Stimulated activated CD4-positive, alpha-beta T cell treated with anti-CD3 and anti-CD28 coated beads, Interleukin-1b, Interleukin-23, amount 100 ng/mL, for 48 hours (primary cell): ENCODE results near the gene SERPINC1.
A peak's percentile ranks its signal among the peaks of the same experiment; 100 is the strongest.
"Not testable (repeated sequence)": the region's sequence is repeated elsewhere in the genome, so short reads cannot be mapped to it uniquely, and the experiment has no call there.

Experiments used
- DNase-seq: peaks from one replicate; pipeline ENCODE4 v3.0.0-alpha.2; 2020

SERPINC1 gene

DNA sequence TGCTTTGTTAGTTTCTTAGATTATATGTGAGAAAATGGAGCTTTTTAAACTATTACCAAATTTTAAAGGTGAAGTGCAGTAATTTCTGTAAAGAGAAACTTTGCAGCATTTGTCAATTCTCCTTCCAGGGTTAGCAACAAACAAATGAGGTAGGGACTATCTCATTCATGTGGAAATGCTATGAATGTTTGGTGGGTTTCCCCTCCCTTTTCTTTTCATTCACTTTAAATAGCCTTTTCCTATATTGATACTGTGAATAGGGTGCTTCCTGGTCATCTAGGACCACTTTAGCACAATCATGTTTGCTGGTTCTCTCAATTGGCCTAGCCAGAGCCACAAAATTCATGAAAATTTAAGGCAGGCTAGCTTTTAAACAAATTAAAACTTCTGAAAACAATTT lies 28.4 kb downstream of the SERPINC1 start:
- no peak for DNase-seq

DNA sequence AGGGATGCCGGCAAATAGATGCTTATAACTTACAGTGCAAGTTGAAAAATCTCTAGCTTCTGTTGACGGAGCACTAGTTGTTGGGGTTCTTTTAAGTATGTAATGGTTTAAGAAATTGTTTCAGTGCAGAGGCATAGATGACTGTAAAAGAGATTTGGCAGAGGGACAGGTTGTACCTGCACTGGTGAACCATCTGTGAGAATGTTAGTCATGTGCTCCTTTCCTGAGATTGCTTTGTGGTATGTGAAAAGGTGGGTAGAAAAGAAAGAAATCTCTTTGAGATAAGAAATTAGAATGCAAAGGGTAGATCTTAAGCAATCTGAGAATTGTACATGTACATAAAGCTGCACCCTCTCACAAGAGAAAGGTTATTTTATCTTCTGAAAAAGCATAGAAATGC lies 29.5 kb downstream of the SERPINC1 start:
- DNase-seq: no peak

DNA sequence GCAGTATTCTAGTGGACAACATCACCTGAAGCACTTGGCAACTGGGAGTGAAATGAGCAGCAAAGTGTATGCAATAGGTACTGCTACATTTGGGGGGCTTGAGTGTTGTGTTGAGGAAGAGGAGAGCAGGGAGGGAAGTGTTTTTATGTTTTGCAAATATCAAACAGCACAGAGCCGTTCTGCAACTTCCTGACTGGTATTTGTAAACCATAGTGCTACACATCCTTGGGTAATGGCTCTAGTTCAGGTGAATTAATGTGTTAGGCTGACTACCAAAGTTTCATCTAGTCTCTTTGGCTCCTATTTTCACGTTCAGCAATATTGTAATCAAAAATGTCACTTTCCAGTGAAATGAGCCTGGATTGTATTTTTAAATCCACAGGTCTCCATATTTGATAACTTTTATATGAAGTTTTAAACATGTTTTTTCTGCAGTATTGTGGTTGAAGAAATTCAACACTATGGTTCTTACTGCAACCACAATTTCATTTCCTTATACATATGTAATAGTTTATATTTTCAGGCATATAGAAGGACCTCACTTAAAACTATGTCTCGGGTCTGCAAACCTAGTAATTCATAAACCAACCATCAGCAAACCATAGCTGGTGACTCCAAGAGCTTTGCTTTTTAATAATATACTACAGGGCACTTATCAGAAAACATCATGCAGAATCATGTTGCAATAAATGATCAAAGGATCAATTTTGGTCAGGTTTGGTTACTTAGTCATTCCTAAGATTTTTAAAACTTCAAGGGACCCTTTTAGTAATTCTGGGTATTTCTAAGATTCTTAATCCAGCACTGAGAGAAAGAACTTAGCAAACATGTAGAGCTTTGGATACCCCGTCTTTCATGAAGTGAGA lies 30.1 kb downstream of the SERPINC1 start:
- no peak for DNase-seq

- DNase-seq: no peak
Observed at GRCh38 chr1:173884701-173885100, 32.4 kb downstream of the SERPINC1 start.

GRCh38 chr1:173881117-173881516 lies 36.0 kb downstream of the SERPINC1 start:
- DNase-seq: not testable (repeated sequence)

GRCh38 chr1:173878251-173878650 lies 38.9 kb downstream of the SERPINC1 start:
- no peak for DNase-seq

DNA sequence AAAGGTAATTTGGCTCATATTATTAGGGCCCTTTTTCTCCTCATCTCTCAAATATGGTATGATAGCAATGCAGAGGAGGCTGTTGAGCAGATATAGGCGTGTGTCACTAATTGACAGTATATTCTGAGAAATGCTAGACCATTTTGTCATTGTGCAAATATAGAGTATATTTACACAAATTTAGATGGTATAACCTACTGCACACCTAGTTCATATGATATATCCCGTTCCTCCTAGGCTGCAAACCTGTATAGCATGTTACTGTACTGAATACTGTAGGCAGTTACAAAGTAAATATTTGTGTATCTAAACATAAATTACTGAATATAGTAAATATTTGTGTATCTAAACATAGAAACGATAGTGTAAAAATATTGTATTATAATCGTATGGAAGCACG lies 40.4 kb downstream of the SERPINC1 start:
- DNase-seq: no peak

GRCh38 chr1:173871500-173871899 lies 45.6 kb downstream of the SERPINC1 start:
- DNase-seq: no peak

- no peak for DNase-seq
Observed at GRCh38 chr1:173871091-173871490, 46.0 kb downstream of the SERPINC1 start.

GRCh38 chr1:173870252-173871075 lies 46.7 kb downstream of the SERPINC1 start:
- peak; percentile 36 for DNase-seq

DNA sequence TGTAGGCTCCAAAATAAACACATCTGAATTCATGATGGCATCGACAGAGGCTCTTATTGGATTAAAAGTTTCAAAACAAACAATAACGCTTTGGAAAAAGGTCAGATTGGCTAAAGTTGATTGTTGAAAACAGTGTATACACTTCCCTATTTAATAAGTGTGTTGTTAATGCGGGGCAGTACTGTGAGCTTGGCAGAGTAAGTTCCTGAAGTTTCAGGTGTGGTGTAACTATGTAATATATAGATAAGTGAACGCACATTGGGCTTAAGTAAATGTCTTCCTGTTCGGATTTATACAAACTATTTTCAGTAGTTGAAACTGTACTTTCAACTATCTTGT lies 48.1 kb downstream of the SERPINC1 start:
- no peak for DNase-seq

DNA sequence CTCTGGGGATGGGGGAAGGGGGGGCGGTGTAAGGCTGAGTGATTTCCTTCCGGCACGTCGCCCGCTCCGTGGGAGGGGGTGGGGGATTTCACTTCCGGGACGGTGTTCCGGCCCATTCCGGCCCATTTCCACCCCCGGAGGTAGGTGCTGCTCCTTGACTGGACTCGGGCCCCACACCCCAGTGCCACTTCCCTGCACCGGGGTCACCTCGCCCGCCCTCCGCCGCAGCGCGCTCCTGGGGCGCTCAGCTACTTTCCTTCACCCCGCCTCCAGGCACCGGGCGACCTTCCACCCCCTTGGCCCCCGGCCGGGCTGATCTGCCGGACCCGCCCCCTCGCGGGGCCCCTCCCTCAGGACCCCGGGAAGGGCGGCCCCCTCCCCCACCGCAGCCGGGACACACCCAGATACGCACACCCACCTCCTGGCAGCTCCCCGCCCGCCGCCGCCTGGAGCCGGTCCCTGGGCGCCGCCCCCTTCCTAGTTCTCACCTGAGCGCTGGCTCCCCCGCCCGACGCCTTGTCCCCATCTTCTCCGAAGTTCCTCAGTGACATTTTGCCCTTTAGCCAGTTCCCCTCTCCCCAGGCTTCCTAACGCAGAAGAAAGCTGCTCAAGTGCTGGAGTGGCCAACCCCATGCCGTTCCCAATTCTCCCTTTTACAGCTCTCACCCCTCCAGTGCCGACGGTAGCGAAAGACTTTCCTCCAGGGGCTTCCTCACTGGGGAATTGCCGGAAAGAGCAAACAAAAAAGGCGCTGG lies 48.7 kb downstream of the SERPINC1 start, which contains the start of gene ZBTB37:
Gene ZBTB37, plus strand, starts transcription at position 115 of the 755 bp plus-strand sequence. CDS start 1,846 bp downstream, outside the sequence.
- peak; percentile 95 for DNase-seq

DNA sequence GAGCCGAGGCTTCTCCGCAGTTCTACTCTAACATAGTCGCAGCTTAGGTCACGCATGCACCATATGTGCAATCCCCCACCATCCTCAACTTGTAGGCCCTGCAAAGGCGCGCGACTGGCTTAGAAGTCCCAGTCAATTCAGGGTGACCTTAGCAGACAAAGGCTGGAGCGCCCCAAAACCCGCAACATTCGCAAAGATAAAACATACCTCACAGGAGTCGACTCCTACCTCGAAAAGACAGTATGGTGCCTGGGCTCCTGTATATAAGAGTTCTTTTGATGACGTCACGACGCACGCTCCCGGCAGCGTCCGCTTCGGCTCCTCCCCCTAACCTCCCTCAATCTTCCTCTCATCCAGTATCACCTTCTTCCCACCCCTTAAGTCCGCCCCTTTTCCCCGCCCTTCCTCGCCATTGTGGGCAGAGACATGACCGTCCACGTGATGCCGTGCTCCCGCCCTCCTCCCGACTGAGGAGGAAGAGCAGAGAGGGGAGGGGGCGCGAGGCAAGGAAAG lies 49.3 kb downstream of the SERPINC1 start, which contains the start of gene GAS5:
Gene GAS5, minus strand, starts transcription at position 237 of the 513 bp plus-strand sequence.
- DNase-seq: peak; percentile 100

DNA sequence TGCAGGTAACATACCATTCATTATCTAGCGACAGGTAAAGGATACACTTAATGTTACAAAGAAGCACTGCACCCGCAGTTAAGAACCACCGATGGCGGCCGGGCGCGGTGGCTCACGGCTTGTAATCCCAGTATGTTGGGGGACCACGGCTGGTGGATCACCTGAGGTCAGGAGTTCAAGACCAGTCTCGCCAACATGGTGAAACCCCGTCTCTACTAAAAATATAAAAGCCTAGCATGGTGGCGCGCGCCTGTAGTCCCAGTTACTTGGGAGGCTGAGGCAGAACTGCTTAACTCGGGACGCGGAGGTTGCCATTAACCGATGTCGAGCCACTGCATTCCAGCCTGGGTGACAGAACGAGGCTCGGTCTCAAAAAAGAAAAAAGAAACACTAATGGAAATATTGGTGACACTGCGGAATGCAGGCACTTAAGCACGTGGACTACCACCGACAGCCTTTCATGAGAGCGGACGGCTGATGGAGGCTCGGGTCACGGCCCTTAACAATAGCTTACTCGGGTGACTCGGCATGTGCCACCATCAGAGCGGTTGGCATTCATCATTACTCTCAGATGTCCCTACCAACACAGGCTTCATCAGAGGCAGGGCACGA lies 49.9 kb downstream of the SERPINC1 start:
- peak; percentile 44 for DNase-seq

DNA sequence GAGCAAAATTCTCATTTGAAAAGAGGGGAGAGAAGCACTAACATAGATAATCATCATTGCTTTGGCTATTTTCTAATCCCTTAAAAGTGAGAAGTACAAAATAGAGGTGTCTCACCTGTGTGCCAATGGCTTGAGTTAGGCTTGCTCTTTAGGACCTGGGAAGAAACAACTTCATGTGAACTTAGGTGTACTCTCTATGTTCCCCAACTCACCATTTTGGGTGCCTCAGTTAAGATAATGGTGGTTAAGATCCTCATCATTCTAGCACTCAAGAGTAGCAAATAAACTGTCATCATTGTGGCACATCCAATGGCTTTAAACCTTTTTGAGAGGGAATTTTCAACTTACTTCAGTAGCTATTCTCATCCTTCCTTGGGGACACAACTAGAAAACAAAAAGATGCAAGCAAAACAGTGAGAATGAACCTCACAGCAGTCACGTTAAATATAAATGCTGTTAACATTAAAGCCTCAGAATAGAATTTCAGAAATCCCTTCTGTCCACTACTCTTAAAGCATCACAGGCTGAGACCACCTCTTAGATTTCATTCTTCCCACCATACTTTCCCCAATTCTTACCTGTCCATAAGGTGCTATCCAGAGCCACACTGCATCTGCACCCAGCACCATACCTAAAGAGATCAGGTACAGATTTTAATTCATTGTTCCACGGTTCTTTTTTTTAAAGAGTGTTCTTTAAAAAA lies 50.6 kb downstream of the SERPINC1 start:
- no peak for DNase-seq

DNA sequence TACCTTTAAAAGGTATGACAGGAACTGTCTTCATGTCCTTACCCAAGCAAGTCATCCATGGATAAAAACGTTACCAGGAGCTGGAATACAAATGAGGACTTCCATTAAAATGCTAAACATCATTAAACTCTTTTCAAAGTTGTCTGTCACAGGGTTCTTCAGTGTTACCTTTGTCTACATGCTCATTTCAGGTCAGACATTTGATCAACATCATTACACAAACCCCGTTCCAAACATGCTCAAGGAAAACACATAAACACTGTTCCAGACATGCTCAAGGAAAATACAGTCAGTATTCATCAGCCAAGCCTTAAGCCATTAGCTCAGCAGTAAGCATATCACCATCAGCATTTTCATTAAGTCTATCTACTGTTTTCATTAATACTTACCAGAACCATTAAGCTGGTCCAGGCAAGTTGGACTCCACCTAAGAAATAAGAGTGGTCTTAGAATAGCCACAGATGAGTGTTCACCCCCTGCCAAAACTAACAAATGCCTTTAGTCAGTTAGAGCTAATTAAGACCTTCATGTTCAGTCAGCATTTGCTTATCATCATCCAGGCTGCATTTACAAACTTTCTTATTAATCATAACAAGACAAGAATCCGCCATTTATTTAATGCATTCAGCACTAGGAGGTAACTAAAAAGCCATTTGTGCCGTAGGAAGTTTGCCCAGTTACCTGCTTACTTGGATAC lies 51.5 kb downstream of the SERPINC1 start:
- DNase-seq: no peak

DNA sequence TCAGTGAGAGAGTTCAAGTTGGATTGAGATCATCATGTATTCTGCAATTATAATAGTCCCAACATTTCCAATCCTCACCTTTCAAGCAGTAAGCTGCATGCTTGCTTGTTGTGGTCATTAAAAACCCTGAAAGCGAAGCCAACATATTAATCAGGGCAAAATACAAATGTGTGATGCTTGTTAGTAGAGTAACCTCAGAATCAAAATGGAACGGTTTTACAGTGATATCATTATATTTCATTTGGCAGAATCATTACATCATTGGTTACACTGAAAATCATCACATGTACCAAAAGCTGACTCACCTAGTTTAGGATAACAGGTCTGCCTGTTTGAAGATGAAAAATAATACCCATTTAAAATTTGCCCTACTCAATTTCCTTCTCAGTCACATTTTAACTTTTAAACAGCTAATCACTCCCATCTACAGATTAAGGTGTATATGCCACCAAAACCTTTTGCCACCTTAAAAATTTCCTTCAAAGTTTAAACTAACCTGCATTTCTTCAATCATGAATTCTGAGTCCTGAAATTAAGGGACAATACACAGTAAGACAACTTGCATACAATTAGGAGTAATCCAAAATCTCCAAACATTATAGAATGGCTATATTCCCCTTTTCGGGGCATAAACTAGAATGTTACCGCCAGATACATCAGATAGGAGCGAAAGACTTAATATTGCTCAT lies 52.8 kb downstream of the SERPINC1 start:
- DNase-seq: no peak

DNA sequence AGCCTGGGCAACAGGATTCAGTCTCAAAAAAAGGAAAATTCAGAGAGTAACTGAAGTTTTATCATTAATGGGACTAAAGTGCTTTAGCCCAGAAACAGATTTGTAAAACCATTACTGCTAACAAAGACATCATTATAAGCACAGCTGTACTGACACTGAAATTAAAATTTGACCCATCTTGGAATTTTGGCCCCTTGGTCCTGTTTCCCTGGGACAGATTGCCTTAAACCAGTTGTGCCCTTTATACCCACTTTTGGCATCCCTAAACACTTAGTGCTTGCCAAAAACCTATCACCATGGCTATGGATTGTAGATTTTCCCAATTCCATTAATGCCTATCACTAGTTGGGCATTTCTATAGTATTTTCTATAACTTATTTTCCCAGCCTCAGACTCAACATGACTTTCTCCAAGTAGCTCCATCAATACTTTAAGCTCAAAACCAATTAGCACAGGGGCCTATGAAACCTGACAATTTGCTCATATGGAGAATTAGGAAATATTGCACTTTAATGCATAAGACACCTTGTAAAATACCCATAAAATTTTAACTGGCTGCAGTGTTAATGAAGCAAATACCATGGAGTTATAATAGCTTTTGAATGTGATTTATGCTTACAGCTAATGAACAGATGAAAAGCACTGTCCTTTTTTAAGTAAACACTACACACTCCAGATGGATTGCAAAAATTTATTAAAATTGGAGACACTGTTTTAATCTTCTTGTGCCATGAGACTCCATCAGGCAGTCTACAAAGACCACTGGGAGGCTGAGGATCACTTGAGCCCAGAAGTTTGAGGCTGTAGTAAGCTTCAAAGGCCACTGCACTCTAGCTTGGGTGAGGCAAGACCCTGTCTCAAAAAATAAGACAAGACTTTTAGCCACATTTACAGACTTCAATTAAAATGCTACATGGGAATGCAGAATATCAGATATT lies 53.6 kb downstream of the SERPINC1 start:
- DNase-seq: no peak

- no peak for DNase-seq
Observed at GRCh38 chr1:173862769-173863223, 54.3 kb downstream of the SERPINC1 start.
